ENCODE measurements around the gene NR4A3. TPM values are rescaled to one million over a fixed set of nuclear protein-coding genes. Genes with fewer than 3 reads are reported as not detected.

NR4A3 gene
- total and polyA plus RNA-seq, 9 of the 15 experiments (the other 6 are each of a cell fraction or from before 2014, with no cell fraction given): 0.04 to 0.07 TPM; not detected in 7

- TF ChIP-seq ZBTB40 (IDR thresholded peaks at IDR 0.05): peak; percentile 81
- TF ChIP-seq ZBTB40 (CRISPR knock-in tag; IDR thresholded peaks at IDR 0.05): no peak
- TF ChIP-seq TARDBP (IDR thresholded peaks at IDR 0.05): peak; percentile 34; the same call in 1 of the 2 replicates
- peak; percentile 90 for TF ChIP-seq PHF8 (IDR thresholded peaks at IDR 0.05; ENCODE audit: borderline replicate concordance, low read length)
- TF ChIP-seq CHD1 (IDR thresholded peaks at IDR 0.05; ENCODE audit: low read length): peak; percentile 35
- TF ChIP-seq USF1 (CRISPR knock-in tag; IDR thresholded peaks at IDR 0.05): peak; percentile 42
- no peak for TF ChIP-seq PTBP1 (IDR thresholded peaks at IDR 0.05; ENCODE audit: low read depth, low read length)
- peak in 1 of 2 experiments; percentile 23; a peak in 1 of 4 replicates for TF ChIP-seq MLLT1 (IDR thresholded peaks at IDR 0.05)
- peak; percentile 79 to 81; a peak in 3 of 4 replicates for TF ChIP-seq UBTF (IDR thresholded peaks at IDR 0.05; ENCODE audit: borderline replicate concordance in 1 of 2, low read depth in 2 of 2, low read length in 2 of 2)
- no peak for TF ChIP-seq ZNF140 (CRISPR knock-in tag; IDR thresholded peaks at IDR 0.05)
- no peak for TF ChIP-seq SREBF2 (CRISPR knock-in tag; IDR thresholded peaks at IDR 0.05)
Measured at GRCh38 chr9:99819123-99819855, 2.4 kb upstream of the NR4A3 start (continued).
